ENCODE results near the gene GABARAP.

Gene GABARAP

DNA sequence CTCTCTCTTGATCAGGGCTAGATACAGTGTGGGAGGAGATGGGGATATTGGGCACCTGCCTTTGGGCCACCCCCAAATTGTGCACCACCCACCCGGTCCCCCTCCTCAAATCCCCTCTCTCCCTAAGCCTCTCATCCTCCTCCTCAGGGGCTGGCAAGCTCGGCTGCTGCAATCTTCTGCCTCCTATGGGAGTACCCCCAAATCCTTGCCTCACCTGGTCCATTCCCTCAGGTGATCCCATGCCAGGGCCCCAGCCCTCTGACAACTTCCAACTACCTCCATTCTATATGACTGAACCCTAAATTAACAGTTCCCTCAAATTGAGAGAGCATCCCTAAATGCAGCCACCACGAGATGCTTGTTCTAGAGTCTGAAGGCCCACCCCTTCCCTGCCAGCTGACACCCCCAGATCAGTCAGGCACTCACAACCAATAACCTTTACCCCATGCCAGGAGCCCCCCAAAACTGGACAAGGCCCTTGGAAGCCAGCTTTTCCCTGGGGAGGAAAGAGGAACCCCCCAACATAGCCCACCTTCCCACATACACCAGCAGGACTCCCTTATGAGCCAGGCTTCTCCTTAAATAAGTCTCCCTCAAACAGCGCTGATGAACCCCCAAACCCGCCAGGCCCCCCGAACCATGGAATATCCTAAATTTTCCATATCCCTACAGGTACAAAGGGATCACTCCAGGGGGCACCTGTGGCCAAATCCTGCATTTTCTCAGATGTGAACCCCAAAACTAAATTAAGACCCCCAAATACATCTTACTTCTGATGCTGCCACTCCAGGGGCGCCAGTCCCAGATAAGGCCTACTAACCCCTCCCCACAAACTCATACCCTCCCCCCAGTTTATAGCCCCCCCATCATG, 25.8 kb downstream of the GABARAP start:
- H3K4me3 ChIP-seq (ENCODE audit: low read depth, low read length) = no peak overlapping the region
- DNase-seq (ENCODE audit: low read depth) = no peak
- TF ChIP-seq, protein P1, sequence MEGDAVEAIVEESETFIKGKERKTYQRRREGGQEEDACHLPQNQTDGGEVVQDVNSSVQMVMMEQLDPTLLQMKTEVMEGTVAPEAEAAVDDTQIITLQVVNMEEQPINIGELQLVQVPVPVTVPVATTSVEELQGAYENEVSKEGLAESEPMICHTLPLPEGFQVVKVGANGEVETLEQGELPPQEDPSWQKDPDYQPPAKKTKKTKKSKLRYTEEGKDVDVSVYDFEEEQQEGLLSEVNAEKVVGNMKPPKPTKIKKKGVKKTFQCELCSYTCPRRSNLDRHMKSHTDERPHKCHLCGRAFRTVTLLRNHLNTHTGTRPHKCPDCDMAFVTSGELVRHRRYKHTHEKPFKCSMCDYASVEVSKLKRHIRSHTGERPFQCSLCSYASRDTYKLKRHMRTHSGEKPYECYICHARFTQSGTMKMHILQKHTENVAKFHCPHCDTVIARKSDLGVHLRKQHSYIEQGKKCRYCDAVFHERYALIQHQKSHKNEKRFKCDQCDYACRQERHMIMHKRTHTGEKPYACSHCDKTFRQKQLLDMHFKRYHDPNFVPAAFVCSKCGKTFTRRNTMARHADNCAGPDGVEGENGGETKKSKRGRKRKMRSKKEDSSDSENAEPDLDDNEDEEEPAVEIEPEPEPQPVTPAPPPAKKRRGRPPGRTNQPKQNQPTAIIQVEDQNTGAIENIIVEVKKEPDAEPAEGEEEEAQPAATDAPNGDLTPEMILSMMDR (IDR thresholded peaks at IDR 0.05; ENCODE audit: low read depth, low read length, missing control alignments) = no peak

- DNase-seq (ENCODE audit: low read depth) = no peak
- TF ChIP-seq, protein P1 (IDR thresholded peaks at IDR 0.05; ENCODE audit: low read depth, low read length, missing control alignments) = no peak
- no peak overlapping the region for H3K4me3 ChIP-seq (ENCODE audit: low read depth, low read length)
Observed at GRCh38 chr17:7215652-7216180, 26.5 kb downstream of the GABARAP start.

- H3K4me3 ChIP-seq (ENCODE audit: low read depth, low read length) = no peak overlapping the region
- TF ChIP-seq, protein P1 (IDR thresholded peaks at IDR 0.05; ENCODE audit: low read depth, low read length, missing control alignments) = no peak
- no peak for DNase-seq (ENCODE audit: low read depth)
Observed at GRCh38 chr17:7215136-7215638, 27.1 kb downstream of the GABARAP start.

DNA sequence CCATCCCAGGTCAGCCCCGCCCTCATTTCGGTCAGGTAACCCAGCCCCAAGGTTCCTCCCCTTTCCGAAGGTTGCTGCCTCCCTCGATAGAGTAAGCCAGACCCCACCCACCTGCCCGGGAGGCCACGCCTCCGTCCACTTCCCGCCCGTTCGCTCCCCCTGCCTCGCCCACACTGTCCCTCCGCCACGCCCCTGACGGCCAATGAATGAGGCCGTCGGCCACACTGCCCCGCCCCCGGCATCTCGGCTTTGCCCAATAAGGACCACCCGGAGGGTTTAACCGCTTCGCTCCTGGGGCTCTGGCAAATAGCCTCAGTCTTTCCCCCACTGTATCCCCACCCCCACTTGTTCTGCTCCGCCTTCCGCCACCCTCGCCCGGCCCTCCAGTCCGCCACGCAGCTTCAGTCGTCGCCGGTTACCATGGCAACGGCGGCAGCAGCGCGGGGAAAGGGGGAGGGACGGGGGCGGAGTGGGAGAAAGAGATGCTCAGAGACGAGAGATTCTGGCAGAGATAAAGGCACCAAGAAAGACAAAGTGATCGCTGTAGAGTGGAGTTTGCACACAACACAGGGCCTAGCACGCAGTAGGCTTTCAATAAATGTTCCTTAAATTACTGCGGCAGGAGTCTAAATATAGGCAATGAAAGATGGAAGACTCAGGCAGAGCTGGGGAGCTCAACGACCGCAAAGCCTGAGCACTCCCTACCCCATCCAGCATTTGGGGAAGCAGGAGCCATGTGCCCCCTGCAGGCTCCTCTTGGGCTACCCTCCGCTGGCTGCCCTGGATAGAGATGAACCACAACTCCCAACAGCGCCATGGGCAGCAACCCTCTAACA, 27.7 kb downstream of the GABARAP start:
- H3K4me3 ChIP-seq (ENCODE audit: low read depth, low read length) = peak overlapping the region; percentile 42
- TF ChIP-seq, protein P1 (IDR thresholded peaks at IDR 0.05; ENCODE audit: low read depth, low read length, missing control alignments) = peak; percentile 56
- peak; percentile 89 for DNase-seq (ENCODE audit: low read depth)

- DNase-seq (ENCODE audit: low read depth) = no peak
- H3K4me3 ChIP-seq (ENCODE audit: low read depth, low read length) = peak overlapping the region; percentile 42
- TF ChIP-seq, protein P1 (IDR thresholded peaks at IDR 0.05; ENCODE audit: low read depth, low read length, missing control alignments) = peak; percentile 60
Observed at GRCh38 chr17:7213895-7214299, 28.4 kb downstream of the GABARAP start.

DNA sequence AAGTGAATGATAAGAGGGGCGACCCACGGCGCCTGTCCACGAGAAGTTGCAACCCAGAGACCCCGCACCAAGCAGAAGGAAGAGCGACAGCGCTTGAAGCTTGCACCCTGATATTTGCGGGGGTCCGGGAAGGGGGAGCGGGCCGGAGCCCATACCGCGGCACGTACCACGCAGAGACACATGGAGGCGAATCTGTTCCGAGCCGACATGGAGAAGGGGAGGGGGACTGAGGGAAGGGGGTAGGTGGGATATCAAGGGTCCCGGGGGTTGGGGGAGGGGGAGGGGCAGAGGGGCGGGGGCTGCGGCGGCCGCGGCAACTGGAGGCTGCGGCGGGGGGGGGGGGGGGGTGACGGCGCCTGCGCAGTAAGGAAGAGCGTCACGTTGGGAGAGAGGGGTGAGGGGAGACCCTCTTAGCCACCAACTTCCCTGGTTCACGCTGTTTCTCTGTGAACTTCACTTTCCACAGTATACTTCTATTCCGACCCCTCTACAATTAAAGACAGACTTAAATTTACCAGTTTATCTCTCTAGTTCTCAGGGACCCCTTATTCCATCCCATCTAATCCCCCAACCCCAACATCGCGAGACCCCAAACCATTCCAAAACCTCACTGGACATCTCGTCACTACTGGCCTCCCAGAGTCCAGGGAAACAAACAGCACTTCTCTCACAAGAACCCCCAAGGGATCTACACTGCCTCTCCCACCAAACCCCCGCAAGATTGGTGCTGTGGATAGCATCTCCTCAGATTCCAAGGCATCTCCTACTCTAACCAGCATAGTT, 30.6 kb downstream of the GABARAP start:
- no peak overlapping the region for H3K4me3 ChIP-seq (ENCODE audit: low read depth, low read length)
- TF ChIP-seq, protein P1 (IDR thresholded peaks at IDR 0.05; ENCODE audit: low read depth, low read length, missing control alignments) = no peak
- no peak for DNase-seq (ENCODE audit: low read depth)

Measured in GM12864 (cell line).